Mesendoderm (in vitro differentiated cells): ENCODE measurements around the gene ASTN2.

Experiments
- DNase-seq: peaks from one replicate; pipeline ENCODE4 v3.0.0; 2013
- H2AK5ac ChIP-seq: 2 replicates; pipeline ENCODE4 v1.6.1; 2013; ENCODE audit warnings: low read length, inconsistent platforms
- H2BK120ac ChIP-seq: 2 replicates; pipeline ENCODE4 v1.6.1; 2013; ENCODE audit warnings: low read depth, mild to moderate bottlenecking, low read length, moderate library complexity, mixed read lengths
- H2BK15ac ChIP-seq: replicated peaks from 2 replicates; pipeline ENCODE4 v1.6.1; 2013; ENCODE audit warnings: low read depth, mild to moderate bottlenecking, moderate library complexity
- H2BK5ac ChIP-seq: 2 replicates; pipeline ENCODE4 v1.6.1; 2013; ENCODE audit warnings: low read length, inconsistent platforms
- H3K18ac ChIP-seq: 2 replicates; pipeline ENCODE4 v1.6.1; 2013; ENCODE audit warnings: mild to moderate bottlenecking, low read length, mixed read lengths
- H3K23ac ChIP-seq: one replicate; pipeline ENCODE4 v1.6.1; 2013; ENCODE audit warnings: low read length
- H3K27ac ChIP-seq: 2 replicates; pipeline ENCODE4 v1.5.1; 2013; ENCODE audit warnings: low read depth, mild to moderate bottlenecking, inconsistent platforms, low read length, moderate library complexity
- H3K27me3 ChIP-seq: 2 replicates; pipeline ENCODE4 v1.6.1; 2013; ENCODE audit warnings: low read length, control low read depth, mild to moderate bottlenecking, inconsistent platforms; ENCODE audit not compliant: insufficient read depth, poor library complexity
- H3K36me3 ChIP-seq: 2 replicates; pipeline ENCODE4 v1.6.1; 2013; ENCODE audit warnings: low read length, inconsistent platforms; ENCODE audit not compliant: control insufficient read depth, insufficient read depth
- H3K4ac ChIP-seq: one replicate; pipeline ENCODE4 v1.6.1; 2013; ENCODE audit warnings: low read depth, mild to moderate bottlenecking, low read length, moderate library complexity
- H3K4me1 ChIP-seq: 2 replicates; pipeline ENCODE4 v1.6.1; 2013; ENCODE audit warnings: low read depth, low read length, inconsistent platforms; ENCODE audit not compliant: control insufficient read depth
- H3K4me2 ChIP-seq: 2 replicates; pipeline ENCODE4 v1.6.1; 2013; ENCODE audit warnings: low read length
- H3K4me3 ChIP-seq: 2 replicates; pipeline ENCODE4 v1.5.1; 2013; ENCODE audit warnings: mild to moderate bottlenecking, low read length
- H3K56ac ChIP-seq: one replicate; pipeline ENCODE4 v1.6.1; 2013; ENCODE audit warnings: low read length
- H3K79me1 ChIP-seq: 2 replicates; pipeline ENCODE4 v1.6.1; 2013; ENCODE audit warnings: low read length, inconsistent platforms
- H3K79me2 ChIP-seq: 2 replicates; pipeline ENCODE4 v1.6.1; 2013; ENCODE audit warnings: mild to moderate bottlenecking, low read length; ENCODE audit not compliant: control insufficient read depth, insufficient read depth
- H3K9ac ChIP-seq: 2 replicates; pipeline ENCODE4 v1.6.1; 2013; ENCODE audit warnings: low read length, inconsistent platforms
- H4K5ac ChIP-seq: one replicate; pipeline ENCODE4 v1.6.1; 2013; ENCODE audit warnings: low read length
- H4K8ac ChIP-seq: one replicate; pipeline ENCODE4 v1.6.1; 2013; ENCODE audit warnings: low read depth, mild to moderate bottlenecking, control low read depth, low read length, moderate library complexity
- WGBS: extraction: QIAGEN DNeasy Blood & Tissue Kit; methylation state at CpG from one replicate; pipeline ENCODE4 v1.1.7; 2013; ENCODE audit warnings: low lambda C conversion rate, missing lambda C conversion rate; ENCODE audit not compliant: insufficient coverage; ENCODE audit errors: extremely low coverage; 5-methylcytosine and 5-hydroxymethylcytosine counted together

Gene ASTN2

DNA sequence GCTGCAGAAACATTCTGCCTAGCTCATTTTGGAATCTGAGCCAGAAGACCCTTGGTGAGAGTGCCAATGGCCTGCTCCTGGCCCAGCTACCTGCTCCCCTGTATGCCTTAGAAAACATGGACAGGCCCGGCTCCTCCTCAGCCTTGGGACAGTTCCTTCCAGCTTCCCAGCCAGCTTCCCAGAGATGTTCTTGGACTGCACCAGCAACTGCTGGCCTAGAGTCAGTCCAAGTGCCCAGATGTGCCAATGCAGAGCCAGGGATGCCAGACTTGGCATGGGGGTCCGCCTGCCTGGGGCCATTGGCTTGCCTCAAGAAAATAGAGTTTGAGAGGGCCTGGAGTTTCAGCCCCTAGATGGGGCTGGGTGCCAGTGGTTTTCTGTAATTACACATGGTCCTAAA lies 870.0 kb downstream of the ASTN2 start:
- Histone ChIP-seq H3K79me2 (no peaks in the 10 kb centered on the region), H3K79me1 (no peaks in the 10 kb centered on the region), H3K4ac (no peak overlapping the region), H3K18ac (no peak overlapping the region), H3K27ac (no peak overlapping the region), H2BK120ac (no peak overlapping the region), H3K4me3 (no peak overlapping the region), H3K56ac (no peak overlapping the region), H4K8ac (no peak overlapping the region), H3K27me3 (no peaks in the 10 kb centered on the region), H2BK5ac (no peak overlapping the region), H3K4me1 (no peaks in the 10 kb centered on the region), H3K9ac (no peak overlapping the region), H2AK5ac (no peak overlapping the region), H3K23ac (no peak overlapping the region), H2BK15ac (no peak overlapping the region), H3K36me3 (no peaks in the 10 kb centered on the region), H4K5ac (no peak overlapping the region), H3K4me2 (no peak overlapping the region)
- DNase-seq = no peak
- WGBS = no CpG with 5 or more reads among the region's 2 CpGs

DNA sequence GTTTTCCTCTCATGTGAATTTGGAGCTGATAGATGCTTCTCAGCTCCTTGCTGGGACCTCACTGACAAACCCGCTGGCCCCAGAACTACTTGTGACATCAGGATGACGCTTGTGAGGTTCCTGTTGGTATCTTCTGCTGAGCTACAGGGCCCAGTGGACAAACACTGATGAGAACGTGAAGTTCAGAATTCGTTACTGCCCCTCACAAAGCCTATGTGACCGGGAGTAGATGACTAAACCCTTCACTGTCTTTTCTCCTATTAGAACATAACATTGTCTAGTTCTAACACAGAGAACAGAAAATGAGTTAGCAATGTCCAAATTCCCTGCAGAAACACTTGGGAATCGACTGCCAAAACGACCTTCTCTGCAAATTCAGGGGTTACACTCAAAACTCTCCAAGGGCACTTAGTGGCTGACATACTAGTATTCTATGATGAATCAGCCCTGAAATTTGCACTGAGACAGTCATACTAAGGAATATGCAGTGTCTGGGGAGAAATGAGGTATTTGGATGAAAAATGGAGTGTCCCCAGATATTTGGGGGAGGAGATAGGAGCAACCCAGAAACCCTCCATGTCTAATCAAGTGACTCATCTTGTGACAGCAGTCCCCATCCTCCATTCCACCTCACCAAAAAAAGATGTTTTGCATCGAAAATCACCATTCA lies 871.0 kb downstream of the ASTN2 start:
- H3K18ac ChIP-seq = no peak overlapping the region
- H4K8ac ChIP-seq = no peak overlapping the region
- H3K4me2 ChIP-seq = no peak overlapping the region
- H3K9ac ChIP-seq = no peak overlapping the region
- H3K4ac ChIP-seq = no peak overlapping the region
- DNase-seq = no peak
- H3K4me3 ChIP-seq = no peak overlapping the region
- H2AK5ac ChIP-seq = no peak overlapping the region
- H3K56ac ChIP-seq = no peak overlapping the region
- no CpG with 5 or more reads among the region's 8 CpGs for WGBS
- H3K27me3 ChIP-seq = no peaks in the 10 kb centered on the region
- no peak overlapping the region for H2BK15ac ChIP-seq
- H3K79me1 ChIP-seq = no peaks in the 10 kb centered on the region
- H4K5ac ChIP-seq = no peak overlapping the region
- H3K23ac ChIP-seq = no peak overlapping the region
- H3K36me3 ChIP-seq = no peaks in the 10 kb centered on the region
- H3K79me2 ChIP-seq = no peaks in the 10 kb centered on the region
- H2BK120ac ChIP-seq = no peak overlapping the region
- no peak overlapping the region for H2BK5ac ChIP-seq
- no peak overlapping the region for H3K27ac ChIP-seq
- H3K4me1 ChIP-seq = no peaks in the 10 kb centered on the region

GRCh38 chr9:116541402-116541801 lies 873.5 kb downstream of the ASTN2 start:
- Histone ChIP-seq H3K4ac (no peak overlapping the region), H3K23ac (no peak overlapping the region), H3K18ac (no peak overlapping the region), H3K9ac (no peak overlapping the region), H3K27me3 (no peaks in the 10 kb centered on the region), H3K79me2 (no peaks in the 10 kb centered on the region), H3K27ac (no peak overlapping the region), H3K36me3 (no peaks in the 10 kb centered on the region), H3K4me3 (no peak overlapping the region), H2BK15ac (no peak overlapping the region), H4K8ac (no peak overlapping the region), H2AK5ac (no peak overlapping the region), H2BK120ac (no peak overlapping the region), H3K79me1 (no peaks in the 10 kb centered on the region), H2BK5ac (no peak overlapping the region), H3K56ac (no peak overlapping the region), H4K5ac (no peak overlapping the region), H3K4me2 (no peak overlapping the region), H3K4me1 (no peaks in the 10 kb centered on the region)
- DNase-seq = no peak

DNA sequence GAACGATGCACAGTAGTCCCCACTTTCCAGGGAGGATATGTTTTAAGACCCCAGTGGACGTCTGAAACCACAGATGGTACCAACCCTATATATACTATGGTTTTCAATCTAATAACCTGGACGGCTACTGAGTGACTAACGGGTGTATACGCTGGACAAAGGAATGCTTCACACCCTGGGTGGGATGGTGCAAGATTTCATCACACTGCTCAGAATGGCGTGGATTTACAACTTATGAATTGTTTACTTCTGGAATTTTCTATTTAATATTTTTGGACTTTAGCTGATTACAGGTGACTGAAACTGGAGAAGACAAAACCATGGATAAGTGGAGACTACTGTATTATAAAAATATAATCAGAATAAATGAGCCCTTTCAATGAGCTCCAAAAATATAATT lies 875.3 kb downstream of the ASTN2 start:
- WGBS = no CpG with 5 or more reads among the region's 6 CpGs
- H3K27me3 ChIP-seq = no peaks in the 10 kb centered on the region
- H2AK5ac ChIP-seq = no peak overlapping the region

DNA sequence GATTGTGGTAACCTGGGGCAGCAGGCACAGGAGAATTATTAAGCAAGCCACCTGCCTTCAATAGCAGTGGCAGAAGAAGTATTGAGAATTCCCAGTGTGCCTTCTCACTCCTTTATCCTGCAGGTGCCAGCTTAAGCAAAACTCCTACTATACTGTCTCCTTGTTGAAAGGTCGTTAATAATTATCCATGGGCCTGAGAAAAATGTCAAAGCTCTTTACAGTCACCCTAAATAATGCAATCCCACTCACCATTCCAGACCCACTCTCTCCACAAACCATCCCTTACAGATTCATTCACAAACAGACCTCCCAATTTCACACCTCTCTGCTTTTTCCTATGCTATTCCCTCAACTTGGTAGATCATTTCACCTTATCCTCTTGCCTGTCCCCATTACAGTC lies 889.2 kb downstream of the ASTN2 start:
- no peak overlapping the region for H4K8ac ChIP-seq
- no peak overlapping the region for H3K27ac ChIP-seq
- no CpG with 5 or more reads among the region's 1 CpG for WGBS
- no peak overlapping the region for H3K18ac ChIP-seq
- H2AK5ac ChIP-seq = no peak overlapping the region
- no peak overlapping the region for H3K56ac ChIP-seq
- H3K9ac ChIP-seq = no peak overlapping the region
- no peaks in the 10 kb centered on the region for H3K36me3 ChIP-seq
- no peaks in the 10 kb centered on the region for H3K4me1 ChIP-seq
- no peak overlapping the region for H3K4ac ChIP-seq
- H3K27me3 ChIP-seq = no peaks in the 10 kb centered on the region
- H3K4me2 ChIP-seq = no peak overlapping the region
- H4K5ac ChIP-seq = no peak overlapping the region
- H2BK5ac ChIP-seq = no peak overlapping the region
- H2BK15ac ChIP-seq = no peak overlapping the region
- no peak overlapping the region for H2BK120ac ChIP-seq
- no peaks in the 10 kb centered on the region for H3K79me1 ChIP-seq
- no peaks in the 10 kb centered on the region for H3K79me2 ChIP-seq
- no peak overlapping the region for H3K4me3 ChIP-seq
- DNase-seq = no peak
- H3K23ac ChIP-seq = no peak overlapping the region

More for the DNA sequence above, 875.3 kb downstream of the ASTN2 start:
- Histone ChIP-seq H3K23ac (no peak overlapping the region), H3K18ac (no peak overlapping the region), H2BK5ac (no peak overlapping the region), H2BK15ac (no peak overlapping the region), H3K36me3 (no peaks in the 10 kb centered on the region), H3K79me2 (no peaks in the 10 kb centered on the region), H3K4me1 (no peaks in the 10 kb centered on the region), H3K4me3 (no peak overlapping the region), H3K79me1 (no peaks in the 10 kb centered on the region), H3K4me2 (no peak overlapping the region), H3K27ac (no peak overlapping the region), H2BK120ac (no peak overlapping the region), H4K8ac (no peak overlapping the region), H3K56ac (no peak overlapping the region), H3K4ac (no peak overlapping the region), H3K9ac (no peak overlapping the region), H4K5ac (no peak overlapping the region)
- DNase-seq = no peak

- Histone ChIP-seq H2BK120ac (no peak overlapping the region), H2AK5ac (no peak overlapping the region), H2BK15ac (no peak overlapping the region), H3K4me2 (no peak overlapping the region), H2BK5ac (no peak overlapping the region), H4K5ac (no peak overlapping the region), H3K23ac (no peak overlapping the region), H3K4ac (no peak overlapping the region), H3K18ac (no peak overlapping the region), H3K27ac (no peak overlapping the region), H3K36me3 (no peaks in the 10 kb centered on the region), H4K8ac (no peak overlapping the region), H3K9ac (no peak overlapping the region), H3K56ac (no peak overlapping the region), H3K4me1 (no peaks in the 10 kb centered on the region), H3K79me2 (no peaks in the 10 kb centered on the region), H3K79me1 (no peaks in the 10 kb centered on the region), H3K27me3 (no peaks in the 10 kb centered on the region), H3K4me3 (no peak overlapping the region)
- no peak for DNase-seq
- no CpG with 5 or more reads among the region's 3 CpGs for WGBS
These were observed 889.9 kb downstream of the ASTN2 start for GRCh38 chr9:116524778-116525470.
